ENCODE data around the gene CNTN5.

DNA sequence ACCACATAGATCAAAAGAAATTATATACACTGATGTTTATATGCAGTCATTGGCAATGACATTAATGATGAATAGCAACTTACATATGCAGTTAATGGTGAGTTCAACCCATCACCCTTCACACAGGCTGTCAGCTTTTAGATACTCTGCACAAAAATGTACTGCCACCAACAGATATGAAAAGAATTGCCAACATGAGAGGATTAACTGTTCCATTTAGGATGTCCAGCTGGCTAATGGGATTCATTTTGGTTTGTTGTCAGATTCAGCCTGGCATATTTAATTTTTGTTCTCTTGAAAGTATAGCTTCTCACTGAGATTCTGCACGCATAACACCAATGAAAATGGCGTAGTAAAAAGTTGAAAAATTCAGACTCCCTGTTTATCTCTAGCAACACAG, 1112.4 kb downstream of the CNTN5 start:
- TF ChIP-seq EZH2 (IDR thresholded peaks at IDR 0.05; ENCODE audit: borderline replicate concordance, insufficient read depth, low read depth, low read length, poor library complexity, severe bottlenecking) = no peak
- TF ChIP-seq, protein P1, sequence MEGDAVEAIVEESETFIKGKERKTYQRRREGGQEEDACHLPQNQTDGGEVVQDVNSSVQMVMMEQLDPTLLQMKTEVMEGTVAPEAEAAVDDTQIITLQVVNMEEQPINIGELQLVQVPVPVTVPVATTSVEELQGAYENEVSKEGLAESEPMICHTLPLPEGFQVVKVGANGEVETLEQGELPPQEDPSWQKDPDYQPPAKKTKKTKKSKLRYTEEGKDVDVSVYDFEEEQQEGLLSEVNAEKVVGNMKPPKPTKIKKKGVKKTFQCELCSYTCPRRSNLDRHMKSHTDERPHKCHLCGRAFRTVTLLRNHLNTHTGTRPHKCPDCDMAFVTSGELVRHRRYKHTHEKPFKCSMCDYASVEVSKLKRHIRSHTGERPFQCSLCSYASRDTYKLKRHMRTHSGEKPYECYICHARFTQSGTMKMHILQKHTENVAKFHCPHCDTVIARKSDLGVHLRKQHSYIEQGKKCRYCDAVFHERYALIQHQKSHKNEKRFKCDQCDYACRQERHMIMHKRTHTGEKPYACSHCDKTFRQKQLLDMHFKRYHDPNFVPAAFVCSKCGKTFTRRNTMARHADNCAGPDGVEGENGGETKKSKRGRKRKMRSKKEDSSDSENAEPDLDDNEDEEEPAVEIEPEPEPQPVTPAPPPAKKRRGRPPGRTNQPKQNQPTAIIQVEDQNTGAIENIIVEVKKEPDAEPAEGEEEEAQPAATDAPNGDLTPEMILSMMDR (IDR thresholded peaks at IDR 0.05) = no peak

Measured in B cell (primary cell).